SK-N-MC (cell line): Measurements from ENCODE around the gene S100PBP.

Source experiments
- DNase-seq: peaks from one replicate; pipeline ENCODE4 v3.0.0-alpha.2; 2011; ENCODE audit warnings: low read depth, low spot score
- H3K27ac ChIP-seq: fragments of 200-600 bp; sonication (generic); 2 replicates; pipeline ENCODE4 v1.5.1; 2016; ENCODE audit warnings: mixed run types
- H3K36me3 ChIP-seq: fragments of 200-600 bp; sonication (generic); 2 replicates; pipeline ENCODE4 v1.6.1; 2017; ENCODE audit warnings: antibody characterized with exemption, low read length, mixed read lengths; ENCODE audit not compliant: insufficient read depth
- H3K4me3 ChIP-seq: fragments of 200-600 bp; sonication (generic); 2 replicates; pipeline ENCODE4 v1.5.1; 2016
- H3K9ac ChIP-seq: fragments of 200-600 bp; sonication (generic); 2 replicates; pipeline ENCODE4 v1.8.0; 2017; ENCODE audit warnings: mixed run types, mixed read lengths; ENCODE audit not compliant: insufficient read length
- H3K9me3 ChIP-seq: fragments of 200-600 bp; sonication (generic); 2 replicates; pipeline ENCODE4 v1.6.1; 2017; ENCODE audit warnings: low read depth, mild to moderate bottlenecking, antibody characterized with exemption, low read length, moderate library complexity, mixed read lengths
- EZH2 ChIP-seq: fragments of 200-600 bp; sonication (generic); IDR thresholded peaks from one replicate; pipeline ENCODE4 v1.6.1; 2017; ENCODE audit warnings: antibody characterized with exemption
- FOXP2 ChIP-seq: optimal IDR thresholded peaks from 2 replicates; pipeline ENCODE3; 2011; ENCODE audit warnings: mild to moderate bottlenecking, moderate library complexity; ENCODE audit not compliant: insufficient read depth; ENCODE audit errors: extremely low read length, control extremely low read depth
- POLR2AphosphoS5 ChIP-seq: IDR thresholded peaks from 2 replicates; pipeline ENCODE4 v1.6.1; 2012; ENCODE audit warnings: mild to moderate bottlenecking, low read depth, low read length, borderline replicate concordance

The S100PBP gene

GRCh38 chr1:32831878-32832277, 14.4 kb downstream of the S100PBP start:
- TF ChIP-seq FOXP2 (no peak), EZH2 (no peak), POLR2AphosphoS5 (no peak)
- DNase-seq: no peak
- H3K9me3 ChIP-seq: no peaks in the 10 kb centered on the region
- H3K27ac ChIP-seq: no peak overlapping the region
- peaks cover 81% of the 10 kb centered on the region for H3K36me3 ChIP-seq
- no peak overlapping the region for H3K4me3 ChIP-seq
- no peak overlapping the region for H3K9ac ChIP-seq

- no peak for DNase-seq
- Histone ChIP-seq H3K4me3 (no peak overlapping the region), H3K27ac (no peak overlapping the region), H3K9ac (no peak overlapping the region), H3K9me3 (no peaks in the 10 kb centered on the region), H3K36me3 (peaks cover 35% of the 10 kb centered on the region)
- TF ChIP-seq EZH2: no peak
Observed at GRCh38 chr1:32848354-32849063, 31.1 kb downstream of the S100PBP start.

DNA sequence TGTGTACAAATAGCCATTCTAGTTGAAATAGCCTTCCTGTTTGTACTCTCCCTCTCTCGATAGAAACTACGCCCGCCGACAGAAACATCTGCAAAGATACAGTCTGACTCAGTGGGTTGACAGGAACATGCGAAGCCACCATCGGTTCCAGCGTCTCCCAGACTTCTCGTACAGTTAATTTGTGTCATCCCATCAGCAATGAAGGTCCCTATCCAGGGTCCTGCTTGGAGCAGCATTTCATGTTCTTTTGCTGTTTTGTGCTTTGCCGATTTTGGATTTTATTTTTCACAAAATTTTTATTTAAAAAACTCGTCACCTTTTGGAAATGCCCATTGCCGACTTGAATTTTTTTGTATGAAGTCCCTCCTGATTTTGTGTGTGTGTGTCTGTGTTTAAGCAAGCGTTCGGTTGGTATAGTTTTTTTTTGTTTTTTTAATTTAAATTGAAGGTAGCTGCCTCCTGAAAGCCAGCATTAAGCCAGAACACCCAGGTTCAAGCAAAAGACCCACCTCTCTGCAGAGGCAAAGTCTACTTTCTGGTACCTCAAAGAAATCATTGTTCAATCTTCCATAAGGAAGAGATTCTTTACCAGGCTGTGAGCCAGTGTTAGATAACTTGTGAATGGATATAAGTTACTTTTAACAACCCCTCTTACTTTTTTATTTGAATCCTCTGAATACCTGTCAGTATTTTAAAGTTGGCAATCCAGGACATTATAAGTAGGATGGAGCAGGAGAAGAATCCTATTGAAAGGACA, 38.6 kb downstream of the S100PBP start:
- no peaks in the 10 kb centered on the region for H3K9me3 ChIP-seq
- DNase-seq: no peak
- H3K27ac ChIP-seq: no peak overlapping the region
- no peak overlapping the region for H3K9ac ChIP-seq
- H3K36me3 ChIP-seq: peaks cover 26% of the 10 kb centered on the region; the same call in 1 of the 2 replicates
- no peak overlapping the region for H3K4me3 ChIP-seq
- TF ChIP-seq EZH2: no peak
- no peak for TF ChIP-seq POLR2AphosphoS5
- TF ChIP-seq FOXP2: no peak

GRCh38 chr1:32858136-32858535, 40.7 kb downstream of the S100PBP start:
- Histone ChIP-seq H3K27ac (no peak overlapping the region), H3K9me3 (no peaks in the 10 kb centered on the region), H3K36me3 (peaks cover 20% of the 10 kb centered on the region; the same call in 1 of the 2 replicates), H3K9ac (no peak overlapping the region), H3K4me3 (no peak overlapping the region)
- TF ChIP-seq EZH2: no peak
- TF ChIP-seq POLR2AphosphoS5: no peak
- TF ChIP-seq FOXP2: no peak
- DNase-seq: no peak

GRCh38 chr1:32858791-32859190, 41.3 kb downstream of the S100PBP start:
- no peak overlapping the region for H3K27ac ChIP-seq
- H3K9me3 ChIP-seq: no peaks in the 10 kb centered on the region
- H3K4me3 ChIP-seq: no peak overlapping the region
- DNase-seq: no peak
- no peak for TF ChIP-seq POLR2AphosphoS5
- TF ChIP-seq FOXP2: no peak
- TF ChIP-seq EZH2: no peak
- no peak overlapping the region for H3K9ac ChIP-seq
- H3K36me3 ChIP-seq: peaks cover 20% of the 10 kb centered on the region; the same call in 1 of the 2 replicates

DNA sequence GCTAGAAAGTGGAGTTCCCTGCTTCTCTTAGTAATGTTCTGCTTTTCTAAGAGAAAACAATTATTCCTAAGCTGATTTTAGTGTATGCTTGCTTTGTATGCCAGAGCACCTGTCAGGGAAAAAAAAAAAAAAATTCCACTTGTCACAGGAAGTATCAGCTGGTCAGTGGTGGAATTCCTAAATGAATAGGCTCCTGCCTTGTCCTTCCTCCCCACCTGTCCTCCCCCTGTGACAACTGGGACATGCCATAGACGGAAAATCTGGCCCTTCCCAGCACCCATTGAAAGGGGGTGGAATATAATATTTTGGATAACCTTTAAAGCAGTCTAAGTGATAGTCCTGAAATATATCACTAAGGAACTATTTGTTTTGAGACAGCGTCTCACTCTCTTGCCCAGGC, 42.5 kb downstream of the S100PBP start:
- H3K36me3 ChIP-seq: peaks cover 15% of the 10 kb centered on the region; the same call in 1 of the 2 replicates
- no peak for TF ChIP-seq EZH2
- no peak for TF ChIP-seq POLR2AphosphoS5
- no peak for TF ChIP-seq FOXP2
- H3K27ac ChIP-seq: no peak overlapping the region
- H3K4me3 ChIP-seq: no peak overlapping the region
- H3K9me3 ChIP-seq: no peaks in the 10 kb centered on the region
- DNase-seq: no peak
- no peak overlapping the region for H3K9ac ChIP-seq

GRCh38 chr1:32860566-32860965, 43.1 kb downstream of the S100PBP start:
- Histone ChIP-seq H3K9ac (no peak overlapping the region), H3K9me3 (no peaks in the 10 kb centered on the region), H3K36me3 (peaks cover 15% of the 10 kb centered on the region; the same call in 1 of the 2 replicates), H3K27ac (no peak overlapping the region), H3K4me3 (no peak overlapping the region)
- TF ChIP-seq EZH2 (no peak), POLR2AphosphoS5 (no peak), FOXP2 (no peak)
- DNase-seq: no peak

DNA sequence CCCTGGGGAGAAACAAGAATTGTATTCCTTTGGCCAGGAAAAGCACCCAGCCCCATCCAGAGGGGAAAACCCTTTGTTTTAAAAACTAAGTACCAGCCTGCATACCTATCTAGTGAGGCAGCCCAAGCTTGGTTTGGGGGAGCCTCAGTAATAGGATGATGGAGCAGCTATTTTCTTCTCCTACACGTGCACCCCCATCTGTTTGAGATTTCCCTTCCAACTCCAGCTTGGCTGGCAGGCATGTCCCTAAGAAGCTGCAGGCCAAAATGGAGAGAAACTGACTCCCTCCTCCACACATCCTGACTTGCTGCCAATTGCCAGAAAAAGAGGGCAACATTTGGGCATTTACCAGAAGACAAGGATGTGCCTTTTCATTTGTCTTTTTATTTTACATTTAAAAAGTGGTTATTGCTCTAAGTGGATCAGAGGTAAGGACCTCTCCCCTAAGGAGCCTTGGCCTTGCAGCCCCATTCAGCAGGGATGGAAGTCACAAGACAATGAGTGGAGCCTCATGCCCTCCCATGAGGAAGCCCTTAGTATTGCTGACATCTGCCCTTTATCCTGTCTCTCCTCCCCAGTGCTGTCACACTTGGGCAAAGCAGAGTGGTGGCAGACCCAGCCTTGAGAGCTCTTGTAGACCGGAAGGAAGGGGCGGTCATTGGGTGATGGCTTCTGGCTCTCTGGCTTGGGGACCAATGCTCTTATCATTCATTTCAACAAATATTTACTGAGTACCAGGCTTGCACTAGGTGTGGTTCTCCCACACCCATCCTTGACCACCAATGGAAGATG, 44.6 kb downstream of the S100PBP start:
- Histone ChIP-seq H3K9ac (no peak overlapping the region), H3K4me3 (no peak overlapping the region), H3K9me3 (no peaks in the 10 kb centered on the region), H3K27ac (no peak overlapping the region), H3K36me3 (peaks cover under 1% of the 10 kb centered on the region; the same call in 1 of the 2 replicates)
- DNase-seq: no peak
- TF ChIP-seq FOXP2: no peak
- TF ChIP-seq EZH2: no peak
- no peak for TF ChIP-seq POLR2AphosphoS5
